ENCODE measurements around the gene ARL2.

The ARL2 gene

GRCh38 chr11:65042891-65043290 is 28.9 kb downstream of the ARL2 start:
- no peak for TF ChIP-seq CTCF (IDR thresholded peaks at IDR 0.05; ENCODE audit: insufficient read depth, low read length, poor library complexity, severe bottlenecking)
- no peaks in the 10 kb centered on the region for H3K27me3 ChIP-seq (replicated peaks; ENCODE audit: control insufficient read depth, insufficient read depth, low read length)
- H3K4me3 ChIP-seq (replicated peaks; ENCODE audit: low read depth, low read length): no peak overlapping the region
- peaks cover 13% of the 10 kb centered on the region for H3K36me3 ChIP-seq (ENCODE audit: control insufficient read depth, insufficient read depth, low read length)
- DNase-seq (ENCODE audit: extremely low read depth, insufficient read length): no peak

GRCh38 chr11:65043881-65044501 is 30.0 kb downstream of the ARL2 start:
- DNase-seq (ENCODE audit: extremely low read depth, insufficient read length): no peak
- no peak overlapping the region for H3K4me3 ChIP-seq (replicated peaks; ENCODE audit: low read depth, low read length)
- no peak for TF ChIP-seq CTCF (IDR thresholded peaks at IDR 0.05; ENCODE audit: insufficient read depth, low read length, poor library complexity, severe bottlenecking)
- H3K36me3 ChIP-seq (ENCODE audit: control insufficient read depth, insufficient read depth, low read length): peaks cover 9% of the 10 kb centered on the region
- no peaks in the 10 kb centered on the region for H3K27me3 ChIP-seq (replicated peaks; ENCODE audit: control insufficient read depth, insufficient read depth, low read length)

GRCh38 chr11:65045061-65045460 is 31.1 kb downstream of the ARL2 start:
- DNase-seq (ENCODE audit: extremely low read depth, insufficient read length): no peak
- Histone ChIP-seq H3K4me3 (replicated peaks; ENCODE audit: low read depth, low read length) (no peak overlapping the region), H3K27me3 (replicated peaks; ENCODE audit: control insufficient read depth, insufficient read depth, low read length) (no peaks in the 10 kb centered on the region), H3K36me3 (ENCODE audit: control insufficient read depth, insufficient read depth, low read length) (peaks cover 9% of the 10 kb centered on the region)
- TF ChIP-seq CTCF (IDR thresholded peaks at IDR 0.05; ENCODE audit: insufficient read depth, low read length, poor library complexity, severe bottlenecking): no peak

DNA sequence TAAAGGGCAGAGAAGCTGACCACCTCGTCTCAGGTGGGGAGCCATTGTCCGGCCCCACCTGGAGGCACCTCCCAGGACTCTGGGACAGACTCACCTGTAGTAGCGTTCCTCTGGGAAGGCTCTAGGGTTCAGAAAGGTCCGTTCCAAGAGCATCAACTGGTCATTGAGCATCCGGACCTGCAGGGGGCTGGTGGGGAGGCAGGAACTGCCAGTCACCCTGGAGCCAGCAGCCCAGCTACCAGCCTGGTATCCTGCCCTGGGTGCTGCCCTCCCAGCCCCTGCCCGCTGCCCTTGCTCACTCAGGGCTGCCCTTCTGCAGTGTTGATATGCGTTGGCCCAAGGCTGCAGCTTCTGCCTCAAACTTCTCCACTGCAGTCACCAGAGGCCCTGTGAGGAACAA is 31.8 kb downstream of the ARL2 start:
- H3K36me3 ChIP-seq (ENCODE audit: control insufficient read depth, insufficient read depth, low read length): peaks cover 9% of the 10 kb centered on the region
- no peak overlapping the region for H3K4me3 ChIP-seq (replicated peaks; ENCODE audit: low read depth, low read length)
- TF ChIP-seq CTCF (IDR thresholded peaks at IDR 0.05; ENCODE audit: insufficient read depth, low read length, poor library complexity, severe bottlenecking): no peak
- no peak for DNase-seq (ENCODE audit: extremely low read depth, insufficient read length)
- no peaks in the 10 kb centered on the region for H3K27me3 ChIP-seq (replicated peaks; ENCODE audit: control insufficient read depth, insufficient read depth, low read length)

DNA sequence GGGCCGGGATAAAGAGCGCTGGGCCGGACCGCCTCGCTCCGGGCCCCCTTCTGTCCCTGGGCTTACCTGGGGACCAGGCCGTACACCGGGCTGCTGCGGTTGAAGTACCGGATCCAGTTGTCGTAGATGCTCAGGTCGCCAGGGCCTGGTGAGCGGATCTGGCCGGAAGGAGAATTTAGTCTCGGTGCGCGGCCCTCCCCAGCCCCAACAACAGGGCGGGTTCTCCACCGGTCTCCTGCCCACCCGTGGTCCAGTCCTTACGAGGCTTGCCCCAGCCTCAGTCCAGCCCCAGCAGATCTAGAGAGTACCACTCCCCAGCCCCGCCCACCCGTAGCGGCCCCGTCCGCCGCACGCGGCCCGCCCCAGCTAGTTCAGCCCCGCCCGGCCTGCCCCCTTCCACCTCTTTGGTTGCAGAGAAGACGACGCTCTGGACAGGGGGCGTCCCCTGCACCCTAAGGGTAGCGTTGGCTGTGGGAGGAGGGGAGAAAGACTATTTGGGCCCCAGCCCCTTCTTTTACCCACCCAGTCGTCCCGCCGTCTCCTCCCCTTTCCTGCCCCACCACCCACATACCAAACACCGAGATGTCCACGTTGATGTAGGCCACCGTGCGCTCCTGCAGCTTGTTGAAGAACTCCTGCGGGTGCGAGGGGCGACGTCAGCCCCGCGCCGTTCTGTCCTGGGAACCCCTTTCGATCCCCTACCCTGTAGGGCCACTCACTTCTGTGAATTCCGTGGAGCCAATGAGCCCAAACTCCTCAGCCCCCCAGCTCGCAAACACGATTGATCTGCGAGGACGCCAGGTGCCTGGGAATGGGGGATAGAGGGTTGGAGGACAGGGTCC is 33.8 kb downstream of the ARL2 start:
- peaks cover 9% of the 10 kb centered on the region for H3K36me3 ChIP-seq (ENCODE audit: control insufficient read depth, insufficient read depth, low read length)
- DNase-seq (ENCODE audit: extremely low read depth, insufficient read length): no peak
- TF ChIP-seq CTCF (IDR thresholded peaks at IDR 0.05; ENCODE audit: insufficient read depth, low read length, poor library complexity, severe bottlenecking): no peak
- peak overlapping the region; percentile 17 for H3K4me3 ChIP-seq (replicated peaks; ENCODE audit: low read depth, low read length)
- no peaks in the 10 kb centered on the region for H3K27me3 ChIP-seq (replicated peaks; ENCODE audit: control insufficient read depth, insufficient read depth, low read length)

Measured in GM06990 (cell line).